SIG-M5 (cell line): ENCODE results near the gene MN1.

Experiments
- DNase-seq: peaks from one replicate; lab custom pipeline; 2025; lab: John Stamatoyannopoulos, UW

MN1 gene

DNA sequence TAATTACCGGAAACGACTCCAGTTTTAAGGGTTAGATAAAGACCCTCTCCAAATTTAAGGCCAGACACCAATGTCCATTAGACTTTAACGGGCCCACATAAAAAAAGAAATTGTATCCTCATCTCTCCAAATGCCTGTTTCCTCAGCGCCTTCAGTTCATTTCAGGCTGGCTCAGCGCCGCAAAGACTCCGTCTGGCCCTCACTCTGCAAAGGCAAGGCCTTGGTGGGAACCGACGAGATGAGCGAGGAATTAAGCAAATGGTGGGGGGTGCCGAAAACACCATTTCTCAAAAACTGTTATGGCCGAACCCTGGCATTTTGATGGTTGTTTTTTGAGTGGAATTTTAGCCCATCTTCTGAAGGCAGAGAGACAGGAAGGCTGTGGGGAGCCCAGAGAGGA, 15.7 kb downstream of the MN1 start:
- no peak for DNase-seq

DNA sequence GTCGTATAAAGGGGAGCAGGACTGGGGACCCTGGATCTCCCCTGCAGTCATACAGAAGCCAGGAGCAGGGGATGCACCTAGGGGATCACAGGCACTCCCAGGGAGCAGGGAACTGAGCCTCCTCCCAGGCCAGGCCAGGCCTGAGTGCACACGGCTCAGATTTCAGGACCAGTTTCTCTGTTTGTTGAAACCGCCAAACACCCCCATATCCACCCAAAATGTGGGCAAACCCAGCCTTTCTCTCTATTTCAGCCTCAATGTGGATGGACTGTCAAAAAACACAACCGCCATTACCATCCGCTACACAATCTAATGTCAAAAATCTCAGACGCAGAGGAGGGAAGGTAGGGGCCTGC, 17.5 kb downstream of the MN1 start:
- DNase-seq = no peak

DNA sequence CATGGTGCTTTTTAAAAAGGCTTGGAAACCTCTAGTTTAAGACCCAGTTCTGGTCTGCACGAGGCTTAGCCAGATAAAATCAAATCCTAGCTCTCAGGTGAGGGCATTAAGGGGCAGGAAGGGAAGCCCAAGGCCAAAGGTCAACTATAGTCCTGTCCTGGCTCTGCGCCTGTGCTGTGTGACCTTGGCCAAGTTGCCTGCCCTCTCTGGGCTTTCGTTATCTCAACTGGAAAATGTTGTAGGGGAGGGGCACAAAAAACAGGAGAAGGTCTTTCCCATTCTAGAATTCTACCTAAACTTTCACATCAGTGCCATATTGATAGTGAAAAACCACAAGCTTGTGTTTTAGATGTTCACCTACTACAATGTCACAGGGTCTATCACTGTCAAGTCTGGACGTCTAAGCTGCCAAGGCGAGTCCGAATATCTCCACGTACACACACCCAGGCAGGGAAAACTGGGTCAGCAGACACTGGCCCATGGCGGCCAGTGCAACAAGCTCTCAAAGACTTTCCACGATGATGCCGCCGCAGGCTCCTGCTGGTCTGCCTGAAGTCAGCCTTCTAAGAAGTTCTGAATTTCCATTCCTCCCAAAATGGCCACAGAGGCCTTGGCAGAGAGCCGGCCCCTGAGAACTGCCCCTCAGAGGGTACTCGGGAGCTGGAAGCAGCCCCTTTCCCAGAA, 18.0 kb downstream of the MN1 start:
- DNase-seq = no peak

DNA sequence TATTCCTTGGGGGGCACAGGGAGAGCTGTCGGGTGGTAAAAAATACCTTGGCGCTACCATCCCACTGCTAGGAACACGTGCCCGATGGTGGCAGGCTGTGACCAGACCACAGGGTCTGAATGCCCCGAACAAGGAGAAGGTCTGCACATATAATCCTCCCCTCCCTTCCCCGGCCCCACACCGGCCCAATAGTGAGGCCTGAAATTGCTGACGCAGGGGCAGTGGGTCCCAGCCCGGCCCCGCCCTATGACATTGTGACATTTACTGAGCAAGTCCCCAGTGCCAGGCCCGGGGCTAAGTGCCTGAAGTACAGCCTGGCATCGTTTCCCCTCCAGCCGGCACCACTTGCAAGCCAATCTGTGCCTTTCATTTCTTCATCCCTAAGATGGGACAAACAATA, 19.5 kb downstream of the MN1 start:
- no peak for DNase-seq

DNA sequence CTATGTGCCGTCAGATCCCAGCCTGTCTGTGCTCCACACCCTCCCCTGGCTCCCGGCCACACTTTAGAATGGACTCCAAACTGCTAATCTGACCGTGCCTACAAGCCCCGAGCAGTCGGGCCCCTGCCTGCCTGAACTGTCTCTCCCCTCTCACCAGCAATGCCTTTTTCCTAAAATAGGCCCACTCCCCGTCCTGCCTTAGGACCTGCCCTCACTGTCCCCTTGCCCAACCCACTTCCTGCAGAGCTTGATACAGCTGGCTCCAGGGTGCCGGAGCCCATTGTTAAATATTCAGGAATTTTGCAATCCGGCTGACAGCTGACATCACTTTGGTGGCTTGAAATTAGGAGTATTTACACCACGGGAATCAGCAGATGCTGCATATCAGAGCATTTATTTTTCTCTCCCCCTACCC, 21.4 kb downstream of the MN1 start:
- no peak for DNase-seq

DNA sequence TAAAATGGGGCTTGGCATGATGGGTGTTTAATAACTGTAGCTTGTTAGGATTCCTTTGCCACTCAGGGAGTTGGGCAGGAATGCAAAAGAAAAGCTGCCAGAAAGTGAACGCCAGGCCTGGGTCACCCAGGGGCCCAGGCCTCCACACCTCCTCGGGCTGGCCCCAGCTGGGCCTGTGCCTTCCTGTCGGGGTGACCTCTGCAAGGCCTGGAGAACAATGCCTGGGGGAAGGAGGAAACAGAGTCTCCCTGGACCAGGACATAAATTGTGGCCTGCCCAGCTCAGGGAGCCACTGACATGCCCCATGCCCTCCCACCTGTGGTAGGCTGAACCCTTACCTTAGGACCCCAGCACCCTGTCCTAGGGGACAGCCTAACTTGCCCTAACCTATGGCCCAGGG, 21.9 kb downstream of the MN1 start:
- no peak for DNase-seq

DNA sequence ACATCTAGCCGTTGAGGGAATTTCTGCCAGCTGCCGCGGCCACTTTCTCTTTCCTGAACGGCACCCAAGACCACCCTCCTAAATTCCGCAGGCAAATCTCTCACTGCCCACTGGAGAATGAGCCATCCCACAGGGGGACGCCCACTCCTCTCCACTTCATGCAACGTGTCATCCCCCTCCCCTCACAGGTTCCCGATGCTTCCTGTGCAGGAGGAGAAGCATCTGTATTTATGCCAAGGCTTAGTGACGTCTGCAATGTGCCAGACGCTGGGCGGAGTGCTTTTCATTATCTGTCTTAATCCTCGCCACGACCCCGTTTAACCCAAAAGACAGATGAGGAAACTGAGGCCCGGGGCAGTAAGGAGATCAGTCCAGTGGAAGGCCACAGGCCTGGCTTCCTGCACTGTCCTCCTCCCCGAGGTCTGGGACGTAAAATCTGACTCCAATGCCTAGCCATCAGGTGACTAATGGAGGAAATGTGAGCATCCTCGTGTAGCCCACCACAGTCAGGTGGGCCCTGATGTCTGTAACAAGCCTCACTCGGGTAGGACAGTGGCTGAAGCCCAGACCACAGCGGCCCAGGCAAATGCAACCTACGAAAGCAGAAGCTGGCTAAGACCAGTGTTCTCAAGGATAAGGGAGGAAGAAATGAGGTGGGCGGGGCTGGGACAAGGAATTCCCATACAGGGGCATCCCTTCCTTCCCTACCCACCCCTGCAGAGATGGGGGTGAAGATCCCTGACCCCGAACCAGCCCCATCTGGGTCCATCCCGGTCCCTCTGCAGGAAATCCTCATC, 23.1 kb downstream of the MN1 start:
- no peak for DNase-seq

DNA sequence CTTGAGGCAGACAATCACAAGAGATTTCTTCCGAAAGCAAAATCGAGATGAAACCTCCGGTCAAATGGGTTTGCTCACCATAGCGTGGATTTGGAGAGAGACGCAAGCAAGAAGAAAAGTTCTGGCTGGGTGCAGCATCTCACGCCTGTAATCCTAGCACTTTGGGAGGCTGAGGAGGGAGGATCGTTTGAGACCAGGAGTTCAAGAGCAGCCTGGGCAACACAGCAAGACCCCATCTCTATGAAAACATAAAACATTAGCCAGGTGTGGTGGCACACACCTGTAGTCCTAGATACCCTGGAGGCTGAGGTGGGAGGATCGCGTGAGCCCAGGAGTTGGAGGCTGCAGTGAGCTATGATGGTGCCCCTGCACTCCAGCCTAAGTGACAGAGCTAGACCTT, 24.4 kb downstream of the MN1 start:
- no peak for DNase-seq

DNA sequence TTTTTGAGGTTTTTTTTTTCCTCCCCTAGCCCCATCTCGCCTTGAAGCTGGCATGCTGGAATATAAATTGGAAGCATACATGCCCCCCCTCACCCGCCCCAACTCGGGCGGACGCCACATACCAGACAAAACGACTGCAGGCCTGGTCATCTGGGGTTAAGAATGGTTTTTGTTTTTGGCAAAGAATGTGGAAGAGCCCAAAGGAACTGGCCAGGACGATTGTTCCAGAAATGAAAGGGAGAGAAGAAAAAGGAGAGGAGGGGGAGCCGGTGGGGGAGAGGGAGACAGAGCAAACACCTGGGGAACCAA, 25.0 kb downstream of the MN1 start:
- DNase-seq = no peak

DNA sequence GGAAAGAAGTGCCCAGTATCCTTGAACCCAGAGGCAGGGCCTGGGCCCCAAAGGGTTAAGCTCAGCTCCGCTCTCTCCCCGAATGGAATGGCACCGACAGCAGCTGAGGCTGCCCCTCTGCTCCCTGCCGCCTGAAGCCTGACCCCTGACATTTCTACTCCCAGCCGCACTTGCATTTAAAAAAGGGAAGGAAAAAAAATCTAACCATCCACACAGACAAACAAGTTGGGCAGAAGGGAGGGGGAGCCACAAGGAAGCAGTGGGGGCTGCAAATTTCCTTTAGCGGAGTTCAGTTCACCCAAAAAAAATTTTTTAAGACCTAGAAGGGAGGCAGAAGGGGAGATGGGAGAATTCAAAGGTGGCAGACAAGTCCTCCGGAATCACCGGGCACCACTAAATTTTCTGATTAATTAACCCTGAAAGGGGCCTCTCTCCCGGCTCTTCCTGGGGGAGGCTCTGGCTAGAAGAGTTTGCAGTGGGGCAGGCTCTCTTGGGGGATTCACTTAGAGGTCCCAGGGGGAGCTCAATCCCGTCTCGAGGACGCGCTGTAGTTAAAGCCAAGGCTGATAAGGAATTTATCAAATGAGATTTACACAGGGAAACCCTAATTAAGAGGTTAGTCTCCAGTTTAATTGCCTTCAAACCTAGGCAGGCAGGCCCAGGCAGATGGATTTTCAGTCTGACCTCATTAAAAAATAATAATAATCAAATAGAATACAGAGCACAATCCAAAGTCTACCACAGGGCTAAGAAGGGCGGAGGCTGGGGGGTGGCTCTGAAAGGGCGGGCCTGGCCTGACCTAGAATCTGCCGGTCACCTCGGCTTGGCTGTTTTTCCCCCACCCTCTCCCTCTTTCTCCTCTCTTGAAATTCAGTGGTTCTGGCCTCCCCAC, 25.6 kb downstream of the MN1 start:
- DNase-seq = no peak

DNA sequence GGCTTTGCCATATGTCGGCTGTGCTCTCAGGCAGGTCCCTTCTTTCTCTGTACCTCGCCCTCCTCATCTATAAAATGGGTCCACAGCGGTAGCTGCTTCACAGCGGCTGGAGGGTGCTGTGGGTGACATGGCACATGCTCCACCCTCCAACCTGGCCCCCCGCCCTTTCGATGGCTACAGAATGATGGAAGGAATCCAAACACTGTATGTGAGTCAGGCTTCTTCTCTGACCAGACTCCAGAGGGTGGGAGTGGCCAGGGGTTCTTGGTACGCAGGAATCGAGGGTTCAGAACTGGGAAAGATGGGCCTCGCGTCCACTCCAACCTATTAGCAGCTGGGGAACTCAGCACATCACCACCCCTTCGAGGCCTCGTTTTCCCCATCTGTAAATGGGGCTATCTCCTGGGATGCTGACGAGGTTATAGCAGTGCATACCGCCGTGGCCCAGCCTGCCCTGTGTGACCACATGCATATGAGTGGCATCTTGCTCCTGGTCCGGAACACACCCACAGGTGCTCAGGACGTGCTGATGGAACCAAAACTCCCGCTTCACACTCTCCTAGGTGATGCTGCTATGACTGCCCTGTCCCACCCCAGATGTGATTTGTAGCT, 26.4 kb downstream of the MN1 start:
- no peak for DNase-seq

DNA sequence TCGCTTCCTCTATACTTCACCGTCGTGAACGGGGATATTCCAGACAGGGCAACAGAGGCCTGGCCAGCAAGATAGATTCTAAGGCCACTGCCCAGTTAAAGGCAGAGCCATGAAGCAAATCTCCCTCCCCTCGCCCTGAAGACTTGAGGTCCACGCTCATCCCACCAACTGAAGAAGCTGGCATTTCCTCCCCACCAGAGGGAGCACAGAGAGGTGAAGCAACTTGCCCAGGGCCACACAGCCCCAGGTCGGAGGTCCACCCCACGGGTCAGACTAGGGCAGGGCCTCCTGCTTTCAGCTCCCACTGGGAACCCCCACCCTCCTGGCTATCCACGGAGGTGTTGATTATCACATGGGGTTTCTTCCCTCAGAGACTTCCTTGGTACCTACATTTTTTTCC, 27.4 kb downstream of the MN1 start:
- no peak for DNase-seq

DNA sequence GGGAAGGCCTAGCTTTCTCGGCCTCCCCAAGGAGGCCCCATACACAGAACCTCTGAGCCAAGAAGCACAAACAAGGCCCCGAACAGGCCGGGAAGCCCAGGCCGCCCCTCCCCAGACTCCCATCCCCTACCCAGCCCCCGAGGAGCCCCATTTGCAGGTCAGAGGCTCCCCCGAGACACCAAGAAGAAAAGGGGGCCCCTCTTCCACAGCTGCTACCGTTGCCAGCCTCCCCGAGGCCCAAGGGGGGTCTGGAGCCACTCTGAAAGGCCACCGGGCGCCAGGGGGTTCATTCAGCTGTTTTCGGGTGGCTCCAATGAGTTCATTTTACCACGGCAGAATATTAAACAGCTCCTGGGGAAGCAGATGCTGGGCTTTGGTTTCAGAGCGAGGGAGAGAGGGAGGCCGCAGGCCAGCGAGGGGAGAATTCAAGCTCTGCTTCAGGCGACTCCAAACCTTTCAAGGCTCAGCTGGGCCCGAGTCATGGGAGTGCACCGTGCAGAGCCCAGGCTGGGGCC, 28.5 kb downstream of the MN1 start:
- DNase-seq = no peak

DNA sequence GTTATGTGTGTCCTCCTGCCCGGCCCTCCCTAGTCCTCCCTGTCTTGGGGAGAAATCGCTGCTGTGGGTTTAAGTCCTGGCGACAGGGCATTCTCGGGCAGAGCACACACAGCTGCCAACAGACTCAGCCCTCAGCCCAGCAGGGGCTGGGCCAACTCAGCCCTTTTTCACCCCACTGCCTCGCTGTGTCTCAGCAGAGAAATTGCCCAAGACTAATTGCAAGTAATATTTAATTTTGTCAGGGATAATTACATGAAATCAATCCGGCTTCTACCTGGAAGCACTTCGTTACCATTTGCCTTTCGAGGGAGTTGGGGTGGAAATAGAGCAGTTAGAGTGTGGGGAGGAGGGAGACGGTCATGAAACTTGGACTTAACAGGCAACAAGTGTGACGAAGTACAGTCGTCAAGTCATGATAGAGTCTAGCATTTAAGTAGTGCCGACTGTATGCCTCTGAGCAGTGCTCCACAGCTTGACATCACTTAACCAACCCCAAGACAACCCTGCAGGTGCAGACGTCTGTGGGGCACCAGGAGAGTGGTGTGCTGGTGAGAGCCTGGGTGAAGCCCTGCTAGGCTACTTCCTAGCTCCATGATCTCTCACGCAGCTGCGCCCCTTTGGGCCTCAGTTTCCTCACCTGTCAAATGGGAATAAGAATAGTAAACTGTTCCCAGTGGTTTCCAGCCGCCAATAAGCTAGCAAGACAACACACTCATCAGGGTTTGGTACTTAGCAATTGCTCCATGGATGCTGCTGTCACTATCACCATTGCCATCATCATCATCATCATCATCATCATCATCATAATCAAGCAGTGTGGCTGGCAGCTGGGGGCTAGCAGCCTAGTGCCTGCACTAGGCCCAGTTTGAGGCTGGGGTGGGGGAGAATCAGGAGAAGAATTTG, 29.2 kb downstream of the MN1 start:
- DNase-seq = no peak

DNA sequence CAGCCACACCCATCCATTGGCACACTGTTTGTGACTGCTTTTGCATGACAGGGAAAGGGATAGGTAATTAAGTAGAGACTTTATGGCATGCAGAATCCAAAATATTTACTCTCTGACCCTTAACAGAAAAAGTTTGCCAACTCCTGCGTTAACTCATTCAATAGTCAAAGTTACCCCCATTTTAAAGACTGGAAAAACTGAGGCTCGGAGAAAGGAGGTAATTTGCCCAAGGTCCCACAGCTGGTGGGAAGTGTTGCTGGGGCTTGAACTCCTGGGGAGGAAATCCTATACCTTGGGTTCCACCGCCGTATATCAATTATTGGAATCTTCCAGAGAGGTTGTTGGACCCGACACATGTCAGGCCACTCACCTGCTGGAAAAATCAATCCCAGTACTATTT, 29.9 kb downstream of the MN1 start:
- DNase-seq = no peak

DNA sequence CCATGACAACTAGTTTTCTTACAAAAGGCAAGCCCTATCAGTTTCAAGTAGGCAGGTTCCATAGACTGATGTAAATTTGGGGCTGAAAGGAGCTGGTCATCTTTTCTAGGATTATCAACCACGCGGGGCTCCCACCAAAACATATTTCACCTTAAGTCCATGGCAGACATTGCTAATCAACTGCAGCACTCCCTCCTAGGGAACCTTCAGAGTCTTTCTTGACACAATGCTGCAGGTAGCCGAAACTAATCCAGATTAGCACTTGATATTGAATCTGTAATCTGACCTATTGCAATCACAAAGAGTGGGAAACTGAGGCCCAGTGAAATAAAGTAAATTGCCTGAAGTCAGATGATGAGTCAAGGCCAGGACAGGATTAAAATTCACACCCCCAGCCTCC, 32.5 kb downstream of the MN1 start:
- no peak for DNase-seq

DNA sequence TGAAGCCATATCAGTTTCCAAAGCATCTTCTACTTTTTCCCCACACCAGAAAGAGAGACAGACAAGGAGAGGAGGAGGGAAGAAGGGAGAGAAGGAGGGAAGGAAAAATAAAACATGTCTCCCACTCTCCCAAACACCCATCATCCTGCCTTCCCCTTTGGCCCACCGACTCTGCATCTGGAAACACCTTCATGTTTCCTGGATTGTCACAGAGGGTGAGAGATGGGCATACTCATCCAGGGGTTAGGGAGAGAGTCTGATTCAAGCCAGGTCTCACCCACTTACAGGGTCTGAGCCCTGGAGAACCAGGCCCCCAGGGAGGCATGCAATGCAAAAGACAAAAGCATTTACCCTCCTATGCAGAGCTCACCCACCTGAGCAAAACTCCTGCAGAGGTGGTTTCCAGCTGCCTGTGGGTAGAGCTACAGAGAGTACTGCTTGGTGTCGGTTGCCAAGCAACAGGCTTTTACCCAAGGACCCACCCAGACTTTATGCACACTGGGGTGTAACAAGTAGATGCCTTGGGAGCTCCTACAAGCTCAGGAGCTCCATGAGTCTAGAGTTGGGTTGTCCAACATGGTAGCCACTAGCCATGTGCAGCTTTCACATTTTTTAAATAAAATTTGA, 33.4 kb downstream of the MN1 start:
- no peak for DNase-seq

DNA sequence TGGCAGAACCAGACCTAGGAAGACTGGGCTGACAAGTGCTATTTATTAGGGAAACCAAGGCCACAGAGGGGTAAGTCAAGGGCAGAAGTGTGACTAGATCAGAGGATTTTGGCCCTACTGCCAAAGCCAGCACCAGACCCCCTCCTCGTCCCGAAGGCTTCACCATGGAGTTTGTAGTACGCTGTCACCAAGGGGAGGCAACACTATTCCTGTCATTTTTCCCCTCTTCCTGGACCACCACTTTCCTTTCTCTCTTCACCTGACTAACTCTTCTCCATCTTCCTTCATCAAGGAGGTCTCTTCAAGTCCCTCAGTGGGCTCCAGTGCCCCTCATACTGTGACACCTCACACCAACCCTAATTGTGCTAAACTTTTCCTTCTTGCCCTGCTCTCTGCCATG, 34.9 kb downstream of the MN1 start:
- no peak for DNase-seq

DNA sequence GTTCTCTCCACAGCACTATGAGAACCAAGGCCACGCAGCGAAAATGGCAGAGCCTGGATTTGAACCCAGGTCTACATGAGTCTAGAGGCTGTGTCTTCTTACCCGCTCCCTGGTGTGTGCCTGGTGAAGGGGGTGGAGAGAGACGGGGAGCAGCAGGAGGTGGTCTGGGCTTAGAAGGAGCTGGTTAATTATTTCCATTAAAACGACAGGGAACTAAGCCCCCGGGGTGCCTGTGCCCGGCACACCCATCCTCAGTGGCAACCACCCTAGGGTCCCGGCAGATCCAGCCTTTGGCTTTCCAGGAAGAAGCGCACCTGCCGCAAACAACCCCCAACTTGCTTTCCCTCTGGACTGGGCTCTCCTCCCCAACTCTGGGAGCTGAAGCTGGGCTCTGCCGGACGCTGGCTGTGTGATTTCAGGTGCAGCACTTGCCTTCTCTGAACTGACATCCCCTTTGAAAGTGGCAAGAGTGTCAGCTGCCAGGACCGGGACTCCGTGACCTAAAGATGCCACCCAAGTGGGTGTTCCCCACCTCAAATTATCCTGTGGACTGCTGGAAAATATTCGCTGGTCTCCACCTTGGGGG, 35.8 kb downstream of the MN1 start:
- DNase-seq = no peak

DNA sequence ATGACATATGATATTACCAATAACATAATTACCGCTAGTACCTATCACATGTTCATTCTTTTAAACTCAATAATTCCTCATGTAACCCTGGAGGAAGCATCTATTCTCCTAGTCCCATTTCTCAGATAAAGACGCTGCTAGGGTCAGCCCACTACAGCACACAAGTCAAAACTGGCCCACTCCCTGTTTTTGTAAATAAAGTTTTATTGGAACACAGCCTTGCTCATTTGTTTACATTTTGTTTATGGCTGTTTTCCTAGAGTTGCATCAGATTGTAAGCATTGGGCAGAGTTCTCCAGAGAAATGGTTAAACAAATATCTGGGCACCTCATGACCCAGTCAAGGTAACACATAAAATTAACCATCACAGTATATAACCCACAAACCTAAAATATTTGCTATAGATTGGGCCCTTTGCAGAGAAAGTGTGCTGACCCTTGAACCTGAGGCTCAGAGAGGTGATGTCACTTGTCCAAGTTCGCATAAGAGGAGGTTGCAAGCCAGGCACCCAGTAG, 36.8 kb downstream of the MN1 start:
- no peak for DNase-seq
